ENCODE data around the gene TM4SF18.

DNA sequence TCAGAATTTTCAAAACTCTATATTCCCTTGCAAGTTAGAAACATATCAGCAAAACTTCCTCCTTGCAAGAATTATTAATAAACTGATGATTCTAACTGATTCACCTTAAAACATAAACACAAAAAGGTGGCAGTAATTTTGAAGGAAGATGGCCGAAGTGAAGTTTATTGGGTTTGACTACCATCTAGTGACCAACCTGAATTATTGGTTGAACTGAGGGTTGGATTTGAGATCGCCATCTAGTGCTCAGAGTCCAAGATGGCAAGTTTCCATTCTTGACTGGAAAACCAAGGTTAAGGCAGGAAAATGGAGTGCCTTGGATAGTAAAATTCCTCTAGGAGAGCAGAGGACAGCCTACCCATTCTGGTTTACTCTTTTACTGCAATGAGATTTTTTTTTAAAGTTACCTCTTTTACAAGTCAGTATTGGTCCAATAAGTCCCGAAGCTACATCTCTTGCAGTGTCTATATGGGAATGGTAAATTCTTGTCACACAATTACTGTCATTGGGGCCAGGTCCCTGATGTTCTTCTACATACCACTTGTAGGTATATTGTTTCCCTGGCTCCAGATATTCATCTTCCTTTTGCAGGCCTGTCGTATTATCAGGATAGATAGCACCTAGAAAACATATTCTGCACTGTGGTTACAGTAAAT, 60.2 kb downstream of the TM4SF18 start:
- TF ChIP-seq GATA2 (IDR thresholded peaks at IDR 0.05; ENCODE audit: low read depth, low read length) (no peak), GATA3 (IDR thresholded peaks at IDR 0.05; ENCODE audit: low read depth, low read length) (no peak)
